IPS-15b (cell line): ENCODE measurements around the gene RAPGEF2.
"Not testable (repeated sequence)": the region's sequence is repeated elsewhere in the genome, so short reads cannot be mapped to it uniquely, and the experiment has no call there.

Experiments used
- H3K27me3 ChIP-seq: one replicate; pipeline ENCODE4 v1.6.1; 2013; ENCODE audit warnings: low read length; ENCODE audit not compliant: control insufficient read depth, insufficient read depth
- H3K36me3 ChIP-seq: one replicate; pipeline ENCODE4 v1.6.1; 2013; ENCODE audit warnings: low read length; ENCODE audit not compliant: control insufficient read depth, insufficient read depth
- H3K4me1 ChIP-seq: one replicate; pipeline ENCODE4 v1.6.1; 2013; ENCODE audit warnings: mild to moderate bottlenecking, low read length; ENCODE audit not compliant: control insufficient read depth, insufficient read depth
- H3K4me3 ChIP-seq: one replicate; pipeline ENCODE4 v1.5.1; 2013; ENCODE audit warnings: low read depth, low read length
- H3K9ac ChIP-seq: one replicate; pipeline ENCODE4 v1.6.1; 2013; ENCODE audit warnings: low read depth, mild to moderate bottlenecking, low read length
- H3K9me3 ChIP-seq: one replicate; pipeline ENCODE4 v1.6.1; 2013; ENCODE audit warnings: mild to moderate bottlenecking, low read length; ENCODE audit not compliant: control insufficient read depth, insufficient read depth

Gene RAPGEF2

GRCh38 chr4:159237975-159238374 lies 135.1 kb downstream of the RAPGEF2 start:
- Histone ChIP-seq H3K4me1 (peaks cover 4% of the 10 kb centered on the region), H3K36me3 (no peaks in the 10 kb centered on the region), H3K4me3 (no peak overlapping the region), H3K9me3 (no peaks in the 10 kb centered on the region), H3K9ac (no peak overlapping the region), H3K27me3 (no peaks in the 10 kb centered on the region)

- H3K9me3 ChIP-seq = no peaks in the 10 kb centered on the region
- no peaks in the 10 kb centered on the region for H3K36me3 ChIP-seq
- H3K4me3 ChIP-seq = no peak overlapping the region
- H3K4me1 ChIP-seq = no peaks in the 10 kb centered on the region
- H3K9ac ChIP-seq = no peak overlapping the region
- H3K27me3 ChIP-seq = no peaks in the 10 kb centered on the region
Observed at GRCh38 chr4:159238631-159239030, 135.8 kb downstream of the RAPGEF2 start.

DNA sequence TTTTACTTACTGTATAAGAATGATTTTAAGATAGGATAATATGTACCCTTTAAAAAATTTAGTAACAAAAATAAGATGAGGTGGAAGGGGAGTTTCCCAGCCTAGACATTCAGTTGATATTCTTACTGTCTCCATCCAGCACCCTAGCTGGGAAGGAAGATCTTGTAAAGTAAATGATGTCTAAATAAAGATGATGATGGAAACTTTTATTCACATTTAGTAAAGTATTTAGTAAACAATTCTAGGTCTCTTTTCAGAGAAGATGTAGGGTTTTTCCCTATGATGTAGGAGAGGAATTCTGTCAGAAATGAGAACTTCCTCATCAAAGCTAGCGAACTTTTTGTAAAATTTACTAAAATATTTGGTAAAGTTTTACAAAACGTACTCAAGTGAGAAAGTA lies 136.8 kb downstream of the RAPGEF2 start:
- Histone ChIP-seq H3K36me3 (no peaks in the 10 kb centered on the region), H3K4me3 (no peak overlapping the region), H3K9ac (no peak overlapping the region), H3K27me3 (no peaks in the 10 kb centered on the region), H3K9me3 (no peaks in the 10 kb centered on the region), H3K4me1 (no peaks in the 10 kb centered on the region)

DNA sequence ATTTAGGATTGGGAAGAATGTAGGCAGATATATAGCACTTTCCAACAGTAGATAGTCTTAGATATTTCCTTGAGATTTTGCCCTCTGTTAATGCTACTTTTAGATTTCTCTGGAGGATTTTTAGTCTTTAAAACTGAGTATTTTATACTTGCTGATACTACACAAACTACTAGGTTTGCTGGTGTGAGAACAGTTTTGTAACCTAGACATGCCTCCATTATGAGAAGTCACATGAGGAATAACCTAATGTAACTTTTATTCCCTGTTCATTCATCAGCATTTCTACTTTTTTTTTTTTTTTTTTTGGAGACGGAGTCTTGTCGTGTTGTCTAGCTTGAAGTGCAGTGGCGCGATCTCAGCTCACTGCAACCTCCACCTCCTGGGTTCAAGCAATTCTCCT lies 137.2 kb downstream of the RAPGEF2 start:
- Histone ChIP-seq H3K9ac (no peak overlapping the region), H3K4me1 (no peaks in the 10 kb centered on the region)

DNA sequence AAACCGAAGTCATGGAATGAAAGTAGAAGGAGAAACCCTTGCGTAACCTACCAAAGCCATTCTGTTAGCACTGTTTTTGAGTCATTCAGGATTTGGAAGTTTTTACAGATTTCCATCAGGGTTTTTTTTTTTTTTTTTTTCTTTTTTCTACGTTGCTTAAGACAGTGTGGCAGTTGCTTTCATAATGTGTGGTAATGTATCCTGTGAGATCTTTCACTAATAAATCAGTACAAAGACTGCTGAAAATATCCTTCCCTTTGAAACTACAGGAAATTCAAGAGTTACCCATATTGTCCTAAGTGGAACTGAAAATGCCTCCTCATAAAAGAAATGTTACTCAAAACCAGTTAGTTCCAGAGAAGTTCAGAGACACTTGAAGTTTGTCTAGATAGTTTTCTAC lies 137.8 kb downstream of the RAPGEF2 start:
- Histone ChIP-seq H3K4me3 (no peak overlapping the region), H3K9ac (no peak overlapping the region), H3K4me1 (no peaks in the 10 kb centered on the region), H3K36me3 (no peaks in the 10 kb centered on the region), H3K9me3 (no peaks in the 10 kb centered on the region), H3K27me3 (no peaks in the 10 kb centered on the region)

More for the DNA sequence above, 137.2 kb downstream of the RAPGEF2 start:
- H3K4me3 ChIP-seq = no peak overlapping the region
- no peaks in the 10 kb centered on the region for H3K9me3 ChIP-seq
- no peaks in the 10 kb centered on the region for H3K27me3 ChIP-seq
- no peaks in the 10 kb centered on the region for H3K36me3 ChIP-seq

DNA sequence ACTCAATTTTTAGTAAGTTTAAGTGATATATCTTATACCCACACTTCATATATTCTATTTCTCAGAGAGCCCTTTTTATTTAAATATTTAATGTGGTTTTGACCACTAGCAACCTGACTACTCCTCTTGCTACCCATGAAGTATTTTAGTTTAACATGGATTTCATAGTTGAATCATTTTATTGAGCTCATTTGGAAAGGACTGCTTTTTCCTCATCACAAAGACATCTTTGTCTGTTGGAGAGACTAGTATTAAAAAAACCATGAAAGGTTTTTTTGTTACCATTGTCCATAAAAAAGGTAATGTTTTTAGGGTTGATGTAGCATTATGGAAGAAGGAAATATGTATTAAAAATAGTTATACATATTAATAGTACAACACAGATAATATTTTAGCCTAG lies 139.5 kb downstream of the RAPGEF2 start:
- Histone ChIP-seq H3K9me3 (no peaks in the 10 kb centered on the region), H3K4me1 (no peaks in the 10 kb centered on the region), H3K27me3 (no peaks in the 10 kb centered on the region), H3K9ac (no peak overlapping the region), H3K4me3 (no peak overlapping the region), H3K36me3 (no peaks in the 10 kb centered on the region)

DNA sequence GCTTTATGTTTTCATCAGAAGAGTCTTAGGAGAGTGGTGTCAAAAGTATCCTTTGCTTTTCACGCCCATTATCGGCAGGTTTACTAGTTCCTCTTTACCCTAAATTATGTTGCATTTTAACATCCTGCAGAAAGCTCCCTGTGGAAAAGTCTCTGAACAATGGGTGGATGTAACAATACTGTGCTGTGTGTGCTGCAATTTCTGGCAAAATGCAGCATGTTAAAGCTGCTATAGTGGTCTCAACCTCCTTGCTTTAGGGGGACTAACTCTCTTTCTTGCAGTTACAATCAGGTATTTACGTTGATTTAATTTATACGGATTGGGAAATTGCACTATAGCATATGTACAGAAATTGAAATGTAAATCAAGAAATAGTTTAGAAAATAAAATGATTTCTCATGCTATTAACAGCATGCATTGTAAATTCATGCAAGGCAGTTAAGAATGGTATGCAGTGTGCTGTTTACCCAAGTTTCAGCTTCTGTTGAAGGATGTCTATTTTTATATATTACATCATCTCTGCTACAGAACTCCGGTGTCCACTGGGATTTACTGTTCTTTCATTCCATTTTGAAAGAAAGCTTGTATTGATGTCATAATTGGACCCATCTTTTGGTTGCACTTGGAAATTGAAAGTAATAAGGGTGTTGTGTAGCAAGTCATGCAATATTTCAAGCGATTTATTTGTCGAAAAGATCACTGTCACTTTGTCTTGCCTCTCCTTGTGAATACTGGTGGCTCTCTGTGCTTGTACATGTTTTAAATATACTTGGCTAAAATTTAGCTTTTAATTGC lies 145.7 kb downstream of the RAPGEF2 start:
- no peak overlapping the region for H3K4me3 ChIP-seq
- H3K9ac ChIP-seq = no peak overlapping the region
- H3K4me1 ChIP-seq = no peaks in the 10 kb centered on the region
- no peaks in the 10 kb centered on the region for H3K9me3 ChIP-seq
- no peaks in the 10 kb centered on the region for H3K27me3 ChIP-seq
- no peaks in the 10 kb centered on the region for H3K36me3 ChIP-seq

DNA sequence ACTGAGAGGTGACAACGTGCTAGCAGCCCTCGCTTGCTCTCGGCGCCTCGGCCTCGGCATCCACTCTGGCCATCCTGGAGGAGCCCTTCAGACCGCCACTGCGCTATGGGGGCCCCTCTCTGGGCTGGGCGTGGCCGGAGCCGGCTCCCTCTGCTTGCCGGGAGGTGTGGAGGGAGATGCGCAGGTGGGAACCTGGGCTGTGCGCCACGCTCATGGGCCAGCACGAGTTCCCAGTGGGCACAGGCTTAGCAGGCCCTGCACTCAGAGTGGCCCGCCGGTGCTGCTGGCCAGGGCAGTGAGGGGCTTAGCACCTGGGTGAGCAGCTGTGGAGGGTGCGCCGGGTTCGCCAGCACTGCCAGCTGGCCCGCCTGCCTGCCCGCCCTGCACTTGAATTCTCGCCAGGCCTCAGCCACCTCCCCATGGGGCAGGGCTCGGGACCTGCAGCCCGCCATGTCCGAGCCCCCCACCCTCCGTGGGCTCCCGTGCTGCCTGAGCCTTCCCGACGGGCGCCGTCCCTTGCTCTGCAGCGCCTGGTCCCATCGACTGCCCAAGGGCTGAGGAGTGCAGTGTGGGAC lies 148.0 kb downstream of the RAPGEF2 start:
- H3K9ac ChIP-seq = no peak overlapping the region
- no peaks in the 10 kb centered on the region for H3K36me3 ChIP-seq
- H3K4me3 ChIP-seq = no peak overlapping the region
- no peaks in the 10 kb centered on the region for H3K27me3 ChIP-seq
- no peaks in the 10 kb centered on the region for H3K9me3 ChIP-seq
- H3K4me1 ChIP-seq = no peaks in the 10 kb centered on the region

DNA sequence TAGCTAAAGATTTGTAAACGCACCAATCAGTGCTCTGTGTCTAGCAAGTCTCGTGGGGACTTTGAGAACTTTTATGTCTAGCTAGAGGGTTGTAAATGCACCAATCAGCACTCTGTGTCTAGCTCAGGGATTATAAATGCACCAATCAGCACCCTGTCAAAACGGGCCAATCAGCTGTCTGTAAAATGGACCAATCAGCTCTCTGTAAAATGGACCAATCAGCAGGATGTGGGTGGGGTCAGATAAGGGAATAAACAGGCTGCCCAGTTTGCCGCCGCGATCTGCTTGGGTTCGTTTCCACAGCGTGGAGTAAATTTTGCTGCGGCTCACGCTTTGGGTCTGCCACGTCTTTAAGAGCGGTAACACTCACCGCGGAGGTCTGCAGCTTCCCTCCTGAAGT lies 148.7 kb downstream of the RAPGEF2 start:
- not testable (repeated sequence) for H3K27me3 ChIP-seq, H3K9ac ChIP-seq, H3K4me3 ChIP-seq, H3K36me3 ChIP-seq, H3K9me3 ChIP-seq, H3K4me1 ChIP-seq

DNA sequence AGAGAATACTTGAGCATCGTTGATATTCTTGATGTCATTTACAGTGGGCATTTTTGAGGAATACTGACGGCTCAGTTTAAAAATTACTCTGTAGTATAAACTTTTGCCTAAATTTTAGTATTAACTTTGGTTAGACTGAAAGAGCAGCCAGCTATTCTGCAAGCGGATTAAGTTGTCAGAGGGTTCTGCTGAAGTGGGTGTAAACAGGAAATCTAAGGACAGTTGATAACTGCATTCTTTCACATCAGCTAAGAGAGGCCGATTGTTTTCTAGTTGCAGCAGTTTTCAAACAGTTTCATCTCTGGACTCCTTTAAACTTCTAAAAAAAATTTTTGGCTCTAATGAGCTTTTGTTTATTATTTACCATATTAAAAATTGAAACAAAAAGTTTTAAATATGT lies 149.6 kb downstream of the RAPGEF2 start:
- Histone ChIP-seq H3K27me3 (no peaks in the 10 kb centered on the region), H3K36me3 (no peaks in the 10 kb centered on the region), H3K9ac (no peak overlapping the region), H3K9me3 (no peaks in the 10 kb centered on the region), H3K4me1 (no peaks in the 10 kb centered on the region), H3K4me3 (no peak overlapping the region)

- H3K9ac ChIP-seq = no peak overlapping the region
- no peaks in the 10 kb centered on the region for H3K27me3 ChIP-seq
- H3K36me3 ChIP-seq = no peaks in the 10 kb centered on the region
- no peak overlapping the region for H3K4me3 ChIP-seq
- no peaks in the 10 kb centered on the region for H3K4me1 ChIP-seq
- no peaks in the 10 kb centered on the region for H3K9me3 ChIP-seq
Observed at GRCh38 chr4:159256037-159256436, 153.2 kb downstream of the RAPGEF2 start.

- Histone ChIP-seq H3K9me3 (no peaks in the 10 kb centered on the region), H3K9ac (no peak overlapping the region), H3K36me3 (no peaks in the 10 kb centered on the region), H3K4me1 (no peaks in the 10 kb centered on the region), H3K27me3 (no peaks in the 10 kb centered on the region), H3K4me3 (no peak overlapping the region)
Observed at GRCh38 chr4:159258889-159259560, 156.1 kb downstream of the RAPGEF2 start.
